ENCODE measurements around the gene DNAJC21. TPM values are rescaled to one million over a fixed set of nuclear protein-coding genes. Genes with fewer than 3 reads are reported as not detected.

Gene DNAJC21
- total and polyA plus RNA-seq, 12 donors, result 12.8 to 52.9 (median 30.3) TPM

- Histone ChIP-seq H3K36me3 (replicated peaks in 1 of 2) (no peaks in the 10 kb centered on the region), H3K4me3 (no peak overlapping the region), H3K27ac (no peak overlapping the region), H3K9me3 (replicated peaks in 1 of 3) (no peaks in the 10 kb centered on the region), H3K27me3 (no peaks in the 10 kb centered on the region), H3K4me1 (replicated peaks in 1 of 2) (no peaks in the 10 kb centered on the region)
- DNase-seq, result no peak
- intact Hi-C loops (cut with DNase I), result no loop called here
- no peak for TF ChIP-seq CTCF (IDR thresholded peaks at IDR 0.05)
- no peak for TF ChIP-seq POLR2A (IDR thresholded peaks at IDR 0.05)
- 59 to 71% (median 66%) methylated on average over 4 of the region's 4 CpGs for WGBS, 4 donors
These were observed 49.3 kb downstream of the DNAJC21 start for GRCh38 chr5:34978681-34979080.

GRCh38 chr5:34982823-34983222 is 53.5 kb downstream of the DNAJC21 start:
- H3K9me3 ChIP-seq (replicated peaks in 1 of 3), result no peaks in the 10 kb centered on the region
- DNase-seq, result no peak
- H3K27me3 ChIP-seq, result no peaks in the 10 kb centered on the region
- H3K4me1 ChIP-seq (replicated peaks in 1 of 2), result no peaks in the 10 kb centered on the region
- no peak for TF ChIP-seq POLR2A (IDR thresholded peaks at IDR 0.05)
- TF ChIP-seq CTCF (IDR thresholded peaks at IDR 0.05), result no peak
- H3K27ac ChIP-seq, result no peak overlapping the region
- intact Hi-C loops (cut with DNase I), result no loop called here
- no peak overlapping the region for H3K4me3 ChIP-seq
- 83 to 91% (median 87%) methylated on average over 4 of the region's 4 CpGs for WGBS, 4 donors
- no peaks in the 10 kb centered on the region for H3K36me3 ChIP-seq (replicated peaks in 1 of 2)

- Histone ChIP-seq H3K9me3 (replicated peaks in 1 of 3) (no peaks in the 10 kb centered on the region), H3K36me3 (replicated peaks in 1 of 2) (no peaks in the 10 kb centered on the region), H3K4me1 (replicated peaks in 1 of 2) (no peaks in the 10 kb centered on the region), H3K27ac (no peak overlapping the region), H3K4me3 (no peak overlapping the region), H3K27me3 (no peaks in the 10 kb centered on the region)
- 72 to 100% (median 86%) methylated on average over 1 of the region's 1 CpG for WGBS, 4 donors
- no peak for TF ChIP-seq POLR2A (IDR thresholded peaks at IDR 0.05)
- no peak for TF ChIP-seq CTCF (IDR thresholded peaks at IDR 0.05)
- no peak for DNase-seq
- intact Hi-C loops (cut with DNase I), result no loop called here
These were observed 57.6 kb downstream of the DNAJC21 start for GRCh38 chr5:34986965-34987364.

GRCh38 chr5:34991486-34992238 is 62.3 kb downstream of the DNAJC21 start:
- H3K4me3 ChIP-seq, result no peak overlapping the region
- no peaks in the 10 kb centered on the region for H3K36me3 ChIP-seq (replicated peaks in 1 of 2)
- H3K27me3 ChIP-seq, result peaks cover 2% of the 10 kb centered on the region
- WGBS, 4 donors, result 68 to 85% (median 79%) methylated on average over 2 of the region's 2 CpGs
- DNase-seq, result no peak
- intact Hi-C loops (cut with DNase I), result no loop called here
- no peaks in the 10 kb centered on the region for H3K9me3 ChIP-seq (replicated peaks in 1 of 3)
- no peaks in the 10 kb centered on the region for H3K4me1 ChIP-seq (replicated peaks in 1 of 2)
- no peak overlapping the region for H3K27ac ChIP-seq
- TF ChIP-seq CTCF (IDR thresholded peaks at IDR 0.05) (no peak), POLR2A (IDR thresholded peaks at IDR 0.05) (no peak)
